Measurements from ENCODE around the gene DEFB132.

- TF ChIP-seq CTCF (IDR thresholded peaks at IDR 0.05; ENCODE audit: low read depth, low read length, poor library complexity, severe bottlenecking) (no peak), EZH2phosphoT487 (IDR thresholded peaks at IDR 0.05; ENCODE audit: borderline replicate concordance, low read length) (no peak)
Observed at GRCh38 chr20:276620-277495, 19.3 kb downstream of the DEFB132 start.

Measured in DOHH2 (cell line).